T-helper 1 cell (primary cell): Measurements from ENCODE around the gene DIDO1.
"Not testable (repeated sequence)": the region's sequence is repeated elsewhere in the genome, so short reads cannot be mapped to it uniquely, and the experiment has no call there.

Experiments
- DNase-seq, 5 donors: peaks; one replicate each; pipeline ENCODE4 v3.0.0-alpha.2; 2012 to 2020

DIDO1 gene

GRCh38 chr20:62876902-62877816 lies 49.1 kb downstream of the DIDO1 start:
- no peak for DNase-seq

DNA sequence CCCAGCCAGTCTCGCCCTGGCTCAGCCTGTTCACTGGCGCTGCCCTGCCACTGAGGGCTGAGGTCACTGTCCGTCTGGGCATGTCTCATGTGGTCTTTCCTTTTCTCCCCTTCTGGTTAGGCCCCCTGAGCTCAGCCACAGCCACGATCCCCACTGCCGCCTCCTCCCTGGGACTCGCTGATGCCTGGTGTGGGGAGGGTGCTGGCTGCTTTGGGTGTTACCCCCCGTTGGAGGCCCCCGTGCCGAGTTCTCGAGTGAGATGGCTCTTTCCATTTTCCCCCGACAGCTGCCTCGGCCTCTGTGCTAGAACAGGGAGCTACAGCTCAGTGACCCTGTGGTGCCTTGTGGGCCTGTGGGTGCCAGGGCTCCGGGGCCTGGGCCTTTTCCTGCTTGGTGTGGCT lies 49.8 kb downstream of the DIDO1 start:
- no peak for DNase-seq

GRCh38 chr20:62875419-62876361 lies 50.6 kb downstream of the DIDO1 start:
- DNase-seq, result peak in 1 of 5 donors; percentile 42

GRCh38 chr20:62874964-62875344 lies 51.4 kb downstream of the DIDO1 start:
- no peak for DNase-seq

DNA sequence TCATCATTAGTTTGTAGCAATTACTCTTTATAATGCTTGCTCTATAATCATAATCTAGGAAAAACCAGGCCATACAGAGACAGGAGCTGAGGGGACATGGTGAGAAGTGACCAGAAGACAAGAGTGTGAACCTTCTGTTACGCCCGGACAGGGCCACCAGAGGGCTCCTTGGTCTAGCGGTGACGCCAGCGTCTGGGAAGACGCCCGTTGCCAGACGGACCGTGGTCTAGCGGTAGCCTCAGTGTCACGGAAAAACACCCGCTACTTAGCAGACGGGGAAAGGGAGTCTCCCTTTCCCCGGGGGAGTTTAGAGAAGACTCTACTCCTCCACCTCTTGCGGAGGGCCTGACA lies 52.6 kb downstream of the DIDO1 start:
- peak in 1 of 5 donors; percentile 25 for DNase-seq

DNA sequence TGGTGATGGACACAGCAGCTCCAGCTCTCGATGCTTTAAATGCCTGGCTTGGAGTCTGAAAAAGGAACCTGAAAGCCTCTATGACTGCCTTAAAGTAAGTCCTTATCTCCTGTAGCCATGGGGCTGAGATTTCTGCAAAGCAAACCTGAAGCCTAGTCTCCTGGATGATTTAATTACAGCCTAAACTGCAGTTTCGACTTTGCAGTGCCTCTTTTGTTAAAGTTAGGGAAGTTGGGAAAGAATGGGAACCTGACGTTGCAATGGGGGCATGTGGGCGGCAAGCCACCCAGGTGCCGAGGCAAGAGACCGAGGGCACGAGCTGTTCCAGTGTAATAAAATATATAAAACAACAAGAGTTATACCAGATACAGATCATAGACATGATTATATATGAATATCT lies 53.0 kb downstream of the DIDO1 start:
- DNase-seq, result no peak

DNA sequence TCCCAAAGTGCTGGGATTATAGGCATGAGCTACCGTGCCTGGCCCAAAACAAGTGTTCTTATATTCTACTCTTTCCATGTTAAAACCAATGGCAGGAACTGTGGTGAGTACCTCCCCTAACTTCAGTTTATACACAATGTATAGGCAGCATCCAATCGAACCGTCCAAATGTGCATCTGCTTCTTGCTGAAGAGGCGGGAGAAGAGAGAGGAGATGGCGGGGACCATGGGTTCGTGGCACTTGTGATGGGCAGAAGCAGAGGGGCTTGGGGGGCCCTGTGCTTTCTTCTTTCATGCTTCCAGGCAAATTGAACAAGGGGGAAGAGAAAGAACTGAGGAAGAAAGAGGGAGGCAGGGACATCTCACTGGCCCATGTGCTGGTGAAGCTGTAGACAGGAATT lies 53.4 kb downstream of the DIDO1 start:
- no peak for DNase-seq

DNA sequence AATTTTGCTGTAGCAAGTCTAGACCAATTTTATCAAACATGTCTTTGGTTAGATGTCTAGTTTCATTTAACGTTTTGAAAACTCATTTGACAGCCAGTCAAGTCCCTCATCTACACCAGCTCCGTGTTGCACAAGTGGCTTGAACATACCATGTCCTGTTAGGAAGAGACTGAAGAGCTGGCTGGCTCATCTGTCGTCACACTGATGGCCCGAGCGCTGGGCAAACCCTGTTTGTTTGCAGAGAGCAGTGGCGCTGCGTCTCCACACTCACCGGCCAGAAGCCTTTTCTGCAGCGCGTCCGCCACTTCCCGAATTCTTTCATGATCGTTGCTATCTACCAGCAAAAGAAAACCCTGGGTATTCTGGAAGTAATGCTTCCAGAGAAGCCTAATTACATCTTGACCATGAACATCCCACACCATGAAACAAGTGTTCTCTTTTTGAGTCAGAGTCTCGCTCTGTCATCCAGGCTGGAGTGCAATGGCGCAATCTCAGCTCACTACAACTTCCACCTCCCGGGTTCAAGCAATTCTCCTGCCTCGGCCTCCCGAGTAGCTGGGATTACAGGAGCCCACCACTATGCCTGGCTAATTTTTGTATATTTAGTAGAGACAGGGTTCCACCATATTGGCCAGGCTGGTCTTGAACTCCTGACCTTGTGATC lies 54.0 kb downstream of the DIDO1 start:
- no peak for DNase-seq

DNA sequence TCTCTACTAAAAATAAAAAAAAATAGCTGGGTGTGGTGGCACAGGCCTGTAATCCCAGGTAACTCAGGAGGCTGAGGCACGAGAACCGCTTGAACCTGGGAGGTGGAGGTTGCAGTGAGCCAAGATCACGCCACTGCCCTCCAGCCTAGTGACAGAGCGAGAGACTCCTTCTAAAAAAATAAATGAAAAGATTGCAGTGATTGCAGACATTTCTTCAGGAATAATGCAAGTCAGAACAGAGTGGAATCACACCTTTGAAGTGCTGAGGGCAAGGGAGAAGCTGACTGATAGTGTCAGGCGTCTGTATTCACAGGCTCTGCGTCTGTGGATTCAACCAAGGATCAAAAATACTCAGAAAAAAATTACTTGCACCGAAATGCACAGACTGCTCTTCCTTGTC lies 62.1 kb downstream of the DIDO1 start:
- DNase-seq, result no peak

GRCh38 chr20:62861726-62862336 lies 64.5 kb downstream of the DIDO1 start, which contains the start of gene TCFL5:
TSS of gene TCFL5 (minus strand) at chr20:62861822. CDS start at chr20:62861670, 152 bp downstream.
- DNase-seq, result peak; percentile 85 to 94 (median 88)

DNA sequence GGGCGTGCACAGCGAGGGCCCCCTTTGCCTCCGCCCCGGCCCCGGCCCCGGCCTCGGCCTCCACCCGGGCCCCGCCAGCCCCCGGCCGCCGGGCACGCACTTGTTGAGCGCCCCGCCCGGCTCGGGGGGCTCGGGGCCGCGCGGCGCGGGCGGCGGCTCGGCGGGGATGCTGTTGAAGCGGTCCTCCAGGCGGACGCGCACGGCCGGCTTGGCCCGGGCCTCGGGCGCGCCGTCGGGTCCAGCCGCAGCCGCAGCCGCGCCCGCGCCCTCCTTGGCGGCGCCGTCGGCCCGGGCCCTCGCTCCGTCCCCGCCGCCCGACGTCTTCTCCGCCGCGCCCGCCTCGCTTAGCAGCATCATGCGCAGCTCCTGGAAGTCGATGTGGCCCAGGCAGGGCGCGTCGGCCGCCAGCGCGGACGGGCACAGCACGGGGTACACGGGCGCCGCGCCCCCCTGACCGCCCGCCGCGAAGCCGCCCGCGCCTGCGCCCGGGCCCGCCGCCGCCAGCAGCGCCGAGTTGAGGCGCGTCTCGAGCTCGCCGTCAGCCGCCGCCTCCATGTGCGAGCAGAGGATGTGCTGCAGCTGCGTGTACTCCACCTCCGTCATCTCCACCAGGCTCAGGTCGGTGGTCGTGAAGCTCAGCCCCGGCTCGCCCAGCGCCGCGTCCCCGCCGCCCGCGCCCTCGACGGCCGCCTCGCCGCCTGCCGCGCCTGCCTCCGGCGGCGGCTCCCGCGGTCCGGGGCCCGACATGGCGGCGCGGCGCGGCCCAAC lies 65.2 kb downstream of the DIDO1 start:
- DNase-seq, result peak; percentile 25 to 57 (median 42)

DNA sequence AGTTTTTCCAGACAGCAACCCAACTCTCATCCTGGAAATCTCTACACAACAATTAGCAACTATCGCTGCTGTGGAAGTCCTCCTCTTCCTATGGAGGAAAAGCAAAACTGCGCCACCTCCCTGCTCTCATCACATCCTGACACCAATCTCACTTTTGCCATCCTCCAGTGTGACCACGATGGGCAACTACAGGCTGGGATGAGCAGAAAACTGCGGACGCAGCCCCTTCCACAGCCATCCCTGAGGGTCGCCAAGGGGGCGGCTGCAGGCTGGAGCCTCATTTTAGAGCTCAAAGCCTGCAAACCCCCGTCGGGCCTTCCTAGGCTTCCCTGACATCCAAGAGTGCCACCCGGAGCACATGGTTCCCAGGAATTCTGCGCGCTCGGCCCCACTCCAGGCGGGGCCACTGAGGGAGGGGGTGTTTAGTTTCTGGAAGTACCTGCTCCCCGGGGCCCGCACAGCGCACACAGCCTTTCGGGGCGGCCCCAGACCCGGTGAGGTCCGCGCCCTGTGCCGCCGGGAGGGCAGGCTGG lies 65.8 kb downstream of the DIDO1 start:
- DNase-seq, result no peak

- DNase-seq, result no peak
These were observed 66.6 kb downstream of the DIDO1 start for GRCh38 chr20:62859721-62860120.

DNA sequence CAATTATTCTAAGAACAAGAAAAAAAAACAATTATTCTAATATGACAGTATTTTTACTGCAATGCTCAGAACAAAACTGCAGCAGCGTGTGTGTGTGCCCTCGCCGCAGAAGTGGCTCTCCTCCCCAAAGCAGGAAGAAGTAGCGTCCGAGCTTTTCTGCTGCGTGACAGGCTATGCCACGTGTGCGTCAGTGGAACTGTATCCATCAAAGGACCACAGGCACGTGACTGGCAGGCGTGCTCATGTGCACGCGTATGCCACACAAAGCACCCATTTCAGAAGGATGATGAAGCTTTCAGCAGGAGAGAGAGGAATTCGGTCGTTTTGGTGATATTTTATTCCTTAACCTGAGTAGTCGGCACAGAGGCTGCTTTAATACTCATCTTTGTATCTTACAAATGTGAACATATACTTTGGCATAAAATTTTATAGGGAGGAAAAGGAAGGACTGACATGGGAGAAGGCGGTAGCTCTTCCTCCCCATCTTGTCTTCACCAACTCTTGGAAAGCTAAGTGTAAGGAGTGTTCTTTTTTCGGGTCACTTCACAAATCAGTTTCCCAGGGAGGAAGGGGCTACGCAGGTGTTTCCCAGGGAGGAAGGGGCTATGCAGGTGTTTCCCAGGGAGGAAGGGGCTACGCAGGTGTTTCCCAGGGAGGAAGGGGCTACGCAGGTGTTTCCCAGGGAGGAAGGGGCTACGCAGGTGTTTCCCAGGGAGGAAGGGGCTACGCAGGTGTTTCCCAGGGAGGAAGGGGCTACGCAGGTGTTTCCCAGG lies 68.1 kb downstream of the DIDO1 start:
- DNase-seq, result no peak

DNA sequence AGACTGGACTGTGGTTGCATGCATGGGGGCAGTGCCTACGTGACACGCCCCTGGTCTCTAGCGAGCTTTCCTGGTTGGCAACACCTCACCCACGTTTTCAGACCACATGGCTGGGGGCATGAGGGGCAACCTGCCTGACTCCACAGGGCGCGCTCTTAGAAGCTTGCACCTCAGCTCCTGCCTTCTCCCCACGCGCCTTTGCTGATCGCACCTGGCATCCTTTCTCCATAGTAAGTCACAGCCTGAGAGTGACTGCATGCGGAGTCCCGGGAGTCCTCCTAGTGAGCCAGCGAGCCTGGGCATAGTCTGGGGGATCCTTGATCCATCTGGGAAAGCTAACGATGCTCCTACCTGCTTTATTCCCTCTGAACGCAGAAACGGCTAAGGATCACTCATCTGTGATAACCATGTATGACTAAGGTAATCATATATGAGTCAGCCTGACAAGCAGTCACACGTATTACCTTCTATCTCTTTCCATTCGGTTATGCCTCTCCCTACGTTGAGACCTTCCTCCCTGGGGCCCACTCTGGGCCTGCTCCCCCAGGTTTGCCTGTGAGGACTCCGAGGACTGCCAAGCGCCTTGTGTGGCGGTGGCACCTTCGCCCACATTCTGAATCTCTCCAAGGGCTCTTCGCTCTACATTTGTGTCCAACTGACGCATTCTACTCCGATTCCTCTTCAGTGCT lies 69.2 kb downstream of the DIDO1 start:
- no peak for DNase-seq

DNA sequence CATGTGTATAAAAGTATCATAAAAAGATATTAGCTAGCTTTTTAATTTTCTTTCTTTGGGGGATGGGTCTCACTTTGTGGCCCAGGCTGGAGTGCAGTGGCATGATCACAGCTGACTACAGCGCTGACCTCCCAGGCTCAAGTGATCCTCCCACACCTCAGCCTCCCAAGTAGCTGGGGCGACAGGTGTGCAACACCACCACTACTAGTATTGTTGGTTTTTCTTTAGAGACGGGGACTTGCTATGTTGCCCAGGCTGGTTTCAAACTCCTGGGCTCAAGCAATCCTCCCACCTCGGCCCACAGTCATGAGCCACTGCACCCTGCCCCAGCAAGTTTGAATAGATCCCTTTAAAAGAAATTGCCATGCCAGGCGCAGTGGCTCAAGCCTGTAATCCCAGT lies 71.2 kb downstream of the DIDO1 start:
- DNase-seq, result no peak

DNA sequence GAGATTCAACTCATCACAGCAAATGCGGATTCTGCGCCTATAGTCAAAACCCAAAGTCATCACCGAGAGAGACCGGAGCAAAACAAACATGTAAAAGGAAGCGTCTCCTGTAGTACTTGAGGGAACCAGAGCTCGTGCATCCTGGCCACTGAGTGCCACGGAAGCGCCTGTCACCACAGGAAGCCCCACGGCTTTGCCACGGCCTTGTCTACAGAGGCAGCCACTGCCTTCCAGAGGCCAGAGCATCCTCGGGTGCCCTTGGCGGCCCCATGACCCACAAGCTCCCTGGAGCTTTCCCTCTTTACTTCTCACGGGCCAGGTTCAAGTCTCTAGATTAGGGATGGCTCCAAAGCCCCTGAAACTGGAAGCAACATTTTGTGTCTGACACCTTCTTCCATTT lies 72.2 kb downstream of the DIDO1 start:
- DNase-seq, result no peak

GRCh38 chr20:62853304-62853703 lies 73.0 kb downstream of the DIDO1 start:
- not testable (repeated sequence) for DNase-seq

DNA sequence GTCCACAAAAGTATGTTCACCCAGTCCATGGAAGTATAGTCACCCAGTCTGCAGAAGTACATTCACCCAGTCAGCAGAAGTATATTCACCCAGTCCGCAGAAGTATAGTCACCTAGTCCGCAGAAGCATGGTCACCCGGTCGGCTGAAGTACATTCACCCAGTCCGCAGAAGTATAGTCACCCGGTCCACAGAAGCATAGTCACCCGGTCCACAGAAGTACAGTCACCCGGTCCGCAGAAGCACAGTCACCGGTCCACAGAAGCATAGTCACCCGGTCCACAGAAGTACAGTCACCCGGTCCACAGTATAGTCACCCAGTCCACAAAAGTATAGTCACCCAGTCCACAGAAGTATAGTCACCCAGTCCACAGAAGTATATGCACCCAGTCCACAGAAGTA lies 73.5 kb downstream of the DIDO1 start:
- no peak for DNase-seq

- DNase-seq, result no peak
These were observed 74.1 kb downstream of the DIDO1 start for GRCh38 chr20:62852196-62852595.
